Measurements from ENCODE around the gene TRRAP. TPM values are rescaled to one million over a fixed set of nuclear protein-coding genes. Genes with fewer than 3 reads are reported as not detected.

Gene TRRAP
- total and polyA plus RNA-seq, 10 donors, result 8.4 to 73.4 (median 57.5) TPM

GRCh38 chr7:98908585-98908984 is 30.3 kb downstream of the TRRAP start:
- no peak overlapping the region for H3K27ac ChIP-seq
- 92 to 97% (median 96%) methylated on average over 19 of the region's 19 CpGs for WGBS, 5 donors

GRCh38 chr7:98909487-98909886 is 31.2 kb downstream of the TRRAP start:
- DNase-seq, result no peak
- H3K36me3 ChIP-seq, result peaks cover 4 to 100% (median 93%) of the 10 kb centered on the region in 6 donors
- intact Hi-C loops (cut with DNase I; ENCODE audit: low total_unique reads), result no loop called here
- H3K4me3 ChIP-seq, result no peak overlapping the region
- H3K27me3 ChIP-seq (replicated peaks in 1 of 7), result no peaks in the 10 kb centered on the region
- TF ChIP-seq, protein P1, sequence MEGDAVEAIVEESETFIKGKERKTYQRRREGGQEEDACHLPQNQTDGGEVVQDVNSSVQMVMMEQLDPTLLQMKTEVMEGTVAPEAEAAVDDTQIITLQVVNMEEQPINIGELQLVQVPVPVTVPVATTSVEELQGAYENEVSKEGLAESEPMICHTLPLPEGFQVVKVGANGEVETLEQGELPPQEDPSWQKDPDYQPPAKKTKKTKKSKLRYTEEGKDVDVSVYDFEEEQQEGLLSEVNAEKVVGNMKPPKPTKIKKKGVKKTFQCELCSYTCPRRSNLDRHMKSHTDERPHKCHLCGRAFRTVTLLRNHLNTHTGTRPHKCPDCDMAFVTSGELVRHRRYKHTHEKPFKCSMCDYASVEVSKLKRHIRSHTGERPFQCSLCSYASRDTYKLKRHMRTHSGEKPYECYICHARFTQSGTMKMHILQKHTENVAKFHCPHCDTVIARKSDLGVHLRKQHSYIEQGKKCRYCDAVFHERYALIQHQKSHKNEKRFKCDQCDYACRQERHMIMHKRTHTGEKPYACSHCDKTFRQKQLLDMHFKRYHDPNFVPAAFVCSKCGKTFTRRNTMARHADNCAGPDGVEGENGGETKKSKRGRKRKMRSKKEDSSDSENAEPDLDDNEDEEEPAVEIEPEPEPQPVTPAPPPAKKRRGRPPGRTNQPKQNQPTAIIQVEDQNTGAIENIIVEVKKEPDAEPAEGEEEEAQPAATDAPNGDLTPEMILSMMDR (IDR thresholded peaks at IDR 0.05 in 8 of 11, conservative IDR thresholded peaks at IDR 0.05 in 3 of 11), result no peak
- TF ChIP-seq POLR2A (IDR thresholded peaks at IDR 0.05) (no peak), POLR2AphosphoS5 (IDR thresholded peaks at IDR 0.05) (no peak)
- WGBS, 5 donors, result 92 to 99% (median 97%) methylated on average over 6 to 8 of the region's 8 CpGs
- H3K9me3 ChIP-seq, result no peaks in the 10 kb centered on the region
- no peaks in the 10 kb centered on the region for H3K4me1 ChIP-seq
- no peak overlapping the region for H3K27ac ChIP-seq

More at GRCh38 chr7:98908585-98908984, 30.3 kb downstream of the TRRAP start:
- TF ChIP-seq POLR2AphosphoS5 (IDR thresholded peaks at IDR 0.05), result peak in 2 of 3 donors; percentile 7 to 36
- TF ChIP-seq, protein P1 (IDR thresholded peaks at IDR 0.05 in 8 of 11, conservative IDR thresholded peaks at IDR 0.05 in 3 of 11), result no peak
- Histone ChIP-seq H3K4me1 (no peaks in the 10 kb centered on the region), H3K9me3 (no peaks in the 10 kb centered on the region), H3K36me3 (peaks cover 4 to 100% (median 96%) of the 10 kb centered on the region in 6 donors), H3K4me3 (no peak overlapping the region), H3K27me3 (replicated peaks in 1 of 7) (no peaks in the 10 kb centered on the region)
- no peak for DNase-seq
- intact Hi-C loops (cut with DNase I; ENCODE audit: low total_unique reads), result no loop called here

- WGBS, 5 donors, result 93 to 98% (median 97%) methylated on average over 3 of the region's 3 CpGs
- Histone ChIP-seq H3K4me3 (no peak overlapping the region), H3K9me3 (no peaks in the 10 kb centered on the region), H3K27me3 (replicated peaks in 1 of 7) (no peaks in the 10 kb centered on the region), H3K36me3 (peaks cover 4 to 100% (median 90%) of the 10 kb centered on the region in 6 donors), H3K4me1 (no peaks in the 10 kb centered on the region), H3K27ac (no peak overlapping the region)
- TF ChIP-seq POLR2AphosphoS5 (IDR thresholded peaks at IDR 0.05), result no peak
- TF ChIP-seq, protein P1 (IDR thresholded peaks at IDR 0.05 in 8 of 11, conservative IDR thresholded peaks at IDR 0.05 in 3 of 11), result no peak
- no peak for TF ChIP-seq POLR2A (IDR thresholded peaks at IDR 0.05)
- intact Hi-C loops (cut with DNase I; ENCODE audit: low total_unique reads), result no loop called here
- no peak for DNase-seq
These were observed 32.1 kb downstream of the TRRAP start for GRCh38 chr7:98910427-98910826.

- DNase-seq, result peak; percentile 6
- no peaks in the 10 kb centered on the region for H3K4me1 ChIP-seq
- no peaks in the 10 kb centered on the region for H3K9me3 ChIP-seq
- H3K27me3 ChIP-seq (replicated peaks in 1 of 7), result no peaks in the 10 kb centered on the region
- H3K36me3 ChIP-seq, result peaks cover 4 to 100% (median 92%) of the 10 kb centered on the region in 6 donors
- intact Hi-C loops (cut with DNase I; ENCODE audit: low total_unique reads), result no loop called here
- H3K4me3 ChIP-seq, result no peak overlapping the region
- 92 to 97% (median 93%) methylated on average over 5 of the region's 5 CpGs for WGBS, 5 donors
- H3K27ac ChIP-seq, result no peak overlapping the region
- TF ChIP-seq POLR2AphosphoS5 (IDR thresholded peaks at IDR 0.05), result no peak
- TF ChIP-seq POLR2A (IDR thresholded peaks at IDR 0.05), result no peak
- TF ChIP-seq, protein P1 (IDR thresholded peaks at IDR 0.05 in 8 of 11, conservative IDR thresholded peaks at IDR 0.05 in 3 of 11), result no peak
These were observed 33.6 kb downstream of the TRRAP start for GRCh38 chr7:98911916-98912315.
